Measurements from ENCODE around the gene GLS2.
A peak's percentile ranks its signal among the peaks of the same experiment; 100 is the strongest.
"Not testable (repeated sequence)": the region's sequence is repeated elsewhere in the genome, so short reads cannot be mapped to it uniquely, and the experiment has no call there.

The GLS2 gene

GRCh38 chr12:56488041-56488955 lies at the start of gene GLS2:
Gene GLS2, minus strand, starts transcription at chr12:56488161. Its CDS starts 43 bp downstream, at chr12:56488118.
- peak; percentile 71 for DNase-seq

DNA sequence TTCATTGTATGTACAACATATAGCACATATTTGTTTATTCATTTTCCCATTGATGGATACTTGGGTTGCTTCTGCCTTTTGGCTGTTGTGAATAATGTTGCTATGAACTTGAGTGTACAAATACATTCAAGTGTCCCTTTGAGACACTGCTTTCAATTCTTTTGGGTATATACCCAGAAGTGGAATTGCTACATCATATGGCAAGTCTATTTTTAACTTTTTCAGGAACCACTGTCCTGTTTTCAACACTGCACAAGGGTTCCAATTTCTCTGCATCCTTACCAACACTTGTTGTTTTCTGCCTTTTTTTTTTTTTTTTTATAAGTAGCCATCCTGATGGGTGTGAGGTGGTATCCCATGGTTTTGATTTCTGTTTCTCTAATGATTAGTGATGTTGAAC lies 49.6 kb upstream of the GLS2 start:
- DNase-seq: no peak

GRCh38 chr12:56530390-56531055 lies 42.6 kb upstream of the GLS2 start:
- no peak for DNase-seq

GRCh38 chr12:56529656-56530055 lies 41.7 kb upstream of the GLS2 start:
- DNase-seq: no peak

GRCh38 chr12:56528846-56529245 lies 40.9 kb upstream of the GLS2 start:
- no peak for DNase-seq

GRCh38 chr12:56522411-56523193 lies 34.6 kb upstream of the GLS2 start:
- DNase-seq: no peak

DNA sequence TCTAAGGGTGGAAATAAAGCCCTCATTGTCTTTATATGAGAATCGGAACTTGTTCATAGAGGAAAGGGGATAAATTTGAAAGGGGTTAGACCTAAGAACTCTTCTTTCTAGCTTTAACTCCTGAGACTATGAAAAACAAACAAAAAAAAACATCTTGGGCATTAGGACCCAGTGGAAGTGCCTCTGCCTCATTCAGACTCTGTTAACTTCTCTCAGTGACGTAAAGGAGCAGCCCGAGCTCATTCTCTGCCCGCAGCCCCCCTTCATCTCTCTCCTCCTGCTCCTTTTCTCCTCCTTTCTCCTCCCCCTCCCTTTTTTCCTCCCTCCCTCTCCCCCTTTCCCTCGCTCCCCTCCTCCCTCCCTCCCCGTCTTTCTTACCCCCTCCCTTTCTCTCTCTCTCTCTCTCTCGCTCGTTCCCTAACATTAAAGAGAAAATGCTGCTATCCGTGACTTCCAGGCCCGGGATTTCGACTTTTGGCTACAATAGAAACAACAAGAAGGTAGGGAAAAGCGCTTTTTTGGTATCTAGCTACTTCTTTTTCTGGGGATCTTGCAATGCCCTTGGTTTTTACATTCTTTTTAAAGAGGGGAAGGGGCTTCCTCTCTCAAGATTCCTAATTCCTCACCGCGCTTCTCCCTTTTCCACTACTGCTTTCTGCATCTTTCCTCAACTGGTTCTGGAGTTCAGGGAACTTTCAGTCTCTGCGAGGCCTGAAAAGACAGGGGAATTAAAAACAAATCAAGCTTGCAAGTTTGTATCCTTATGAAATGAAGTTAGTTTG lies 33.8 kb upstream of the GLS2 start, which contains the start of gene RBMS2:
RBMS2 (plus strand) TSS at position 231 of the 782 bp plus-strand sequence; CDS start at position 435, 204 bp downstream.
- DNase-seq: peak; percentile 39

DNA sequence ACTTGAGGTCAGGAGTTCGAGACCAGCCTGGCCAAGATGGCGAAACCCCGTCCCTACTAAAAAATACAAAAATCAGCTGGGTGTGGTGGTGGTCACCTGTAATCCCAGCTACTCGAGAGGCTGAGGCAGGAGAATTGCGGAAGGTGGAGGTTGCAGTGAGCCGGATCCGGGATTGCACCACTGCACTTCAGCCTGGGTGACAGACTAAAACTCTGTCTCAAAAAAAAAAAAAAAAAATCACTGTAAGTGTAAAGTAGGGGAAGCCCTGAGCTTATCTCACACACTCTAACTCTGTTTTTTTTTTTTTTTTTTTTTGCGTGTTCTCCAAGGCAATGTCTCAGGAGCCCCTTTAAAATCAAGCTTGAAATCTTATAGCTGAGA lies 33.2 kb upstream of the GLS2 start:
- DNase-seq: no peak

GRCh38 chr12:56520506-56520905 lies 32.5 kb upstream of the GLS2 start:
- DNase-seq: no peak

- DNase-seq: no peak
Observed at GRCh38 chr12:56520048-56520447, 32.1 kb upstream of the GLS2 start.

DNA sequence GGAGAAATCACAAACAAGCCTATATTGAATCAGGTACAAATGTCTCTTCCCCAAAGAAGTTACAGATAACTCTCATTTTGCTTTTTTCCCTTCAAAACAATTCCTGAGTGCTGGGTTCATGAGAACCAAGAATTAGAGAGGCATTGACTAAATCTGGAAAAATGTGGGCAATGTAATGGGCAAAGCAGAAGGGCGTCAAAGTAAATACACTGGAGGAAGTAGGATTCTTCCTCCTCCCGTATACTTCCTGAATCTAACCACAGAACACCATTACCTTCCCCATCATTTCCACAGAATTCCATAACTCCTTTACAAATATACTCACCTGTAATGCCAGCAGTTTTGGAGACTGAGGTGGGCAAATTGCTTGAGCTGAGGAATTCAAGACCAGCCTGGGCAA lies 30.6 kb upstream of the GLS2 start:
- no peak for DNase-seq

DNA sequence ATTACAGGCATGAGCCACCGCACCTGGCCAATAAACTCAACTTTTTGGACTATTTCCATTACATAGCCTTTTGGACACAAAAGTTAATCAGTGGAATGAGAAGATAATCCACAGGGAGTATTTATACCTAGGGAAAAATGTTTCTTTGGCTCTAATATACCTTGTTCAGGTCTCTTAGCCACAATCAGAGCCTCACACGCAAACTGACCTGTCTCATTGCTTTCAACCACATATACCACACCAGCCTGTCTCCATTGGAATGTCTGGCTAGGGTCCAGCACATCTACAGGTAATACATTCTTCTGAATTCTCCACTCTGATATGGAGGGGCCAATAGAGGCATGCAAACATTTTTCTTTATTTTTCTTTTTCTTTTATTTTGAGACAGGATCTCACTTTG lies 29.9 kb upstream of the GLS2 start:
- no peak for DNase-seq

DNA sequence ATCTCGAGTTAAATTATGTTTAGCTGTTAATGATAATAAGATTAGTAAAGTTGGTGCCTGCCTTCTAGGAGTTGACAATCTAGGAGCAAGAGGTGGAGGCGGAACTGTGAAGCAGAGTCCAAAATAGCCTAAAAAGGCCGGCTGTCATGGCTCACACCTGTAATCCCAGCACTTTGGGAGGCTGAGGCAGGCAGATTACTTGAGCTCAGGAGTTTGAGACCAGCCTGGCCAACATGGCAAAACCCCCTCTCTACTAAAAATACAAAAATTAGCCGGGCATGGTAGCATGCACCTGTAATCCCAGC lies 26.0 kb upstream of the GLS2 start:
- not testable (repeated sequence) for DNase-seq

- no peak for DNase-seq
Observed at GRCh38 chr12:56510786-56511185, 22.8 kb upstream of the GLS2 start.

DNA sequence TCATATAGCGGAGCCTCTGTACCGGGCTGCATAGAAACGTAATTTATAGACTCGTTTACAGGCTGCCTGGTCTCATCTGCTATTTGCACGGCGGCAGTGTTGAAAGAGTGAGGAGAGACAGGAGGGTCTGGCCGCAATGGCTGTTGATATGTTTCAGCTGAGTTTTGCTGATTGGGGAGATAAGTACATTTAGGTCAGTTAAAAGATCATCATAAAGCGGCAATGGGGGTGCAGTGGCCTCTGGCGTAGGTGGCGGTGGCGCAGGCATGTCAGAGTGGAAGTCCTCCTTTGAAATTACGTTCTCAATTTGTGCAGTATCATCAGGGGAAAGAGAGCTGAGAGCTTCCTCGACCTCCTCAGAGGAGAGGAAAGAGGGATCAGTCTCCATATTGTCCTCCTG lies 11.9 kb upstream of the GLS2 start:
- not testable (repeated sequence) for DNase-seq

- DNase-seq: not testable (repeated sequence)
Observed at GRCh38 chr12:56499452-56499851, 11.5 kb upstream of the GLS2 start.

- DNase-seq: not testable (repeated sequence)
Observed at GRCh38 chr12:56498126-56498902, 10.4 kb upstream of the GLS2 start.

DNA sequence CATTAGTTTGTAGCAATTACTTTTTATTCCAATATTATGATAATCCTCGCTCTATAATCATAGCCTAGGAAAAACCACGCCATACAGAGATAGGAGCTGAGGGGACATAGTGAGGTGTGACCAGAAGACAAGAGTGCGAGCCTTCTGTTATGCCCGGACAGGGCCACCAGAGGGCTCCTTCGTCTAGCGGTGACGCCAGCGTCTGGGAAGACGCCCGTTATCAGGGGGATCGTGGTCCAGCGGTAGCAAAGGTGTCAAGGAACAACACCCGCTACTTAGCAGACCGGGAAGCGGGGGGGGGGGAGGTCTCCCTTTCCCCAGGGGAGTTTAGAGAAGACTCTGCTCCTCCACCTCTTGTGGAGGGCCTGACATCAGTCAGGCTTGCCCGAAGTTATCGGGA lies 8.7 kb upstream of the GLS2 start:
- peak; percentile 69 for DNase-seq

- not testable (repeated sequence) for DNase-seq
Observed at GRCh38 chr12:56494481-56494880, 6.5 kb upstream of the GLS2 start.

DNA sequence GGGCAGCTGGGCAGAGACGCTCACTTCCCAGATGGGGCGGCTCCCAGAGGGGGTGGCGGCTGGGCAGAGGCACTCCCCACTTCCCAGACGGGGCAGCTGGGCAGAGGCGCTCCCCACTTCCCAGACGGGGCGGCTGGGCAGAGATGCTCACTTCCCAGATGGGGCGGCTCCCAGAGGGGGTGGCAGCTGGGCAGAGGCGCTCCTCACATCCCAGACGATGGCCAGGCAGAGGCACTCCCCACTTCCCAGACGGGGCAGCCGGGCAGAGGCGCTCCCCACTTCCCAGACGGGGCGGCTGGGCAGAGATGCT lies 6.1 kb upstream of the GLS2 start:
- not testable (repeated sequence) for DNase-seq

DNA sequence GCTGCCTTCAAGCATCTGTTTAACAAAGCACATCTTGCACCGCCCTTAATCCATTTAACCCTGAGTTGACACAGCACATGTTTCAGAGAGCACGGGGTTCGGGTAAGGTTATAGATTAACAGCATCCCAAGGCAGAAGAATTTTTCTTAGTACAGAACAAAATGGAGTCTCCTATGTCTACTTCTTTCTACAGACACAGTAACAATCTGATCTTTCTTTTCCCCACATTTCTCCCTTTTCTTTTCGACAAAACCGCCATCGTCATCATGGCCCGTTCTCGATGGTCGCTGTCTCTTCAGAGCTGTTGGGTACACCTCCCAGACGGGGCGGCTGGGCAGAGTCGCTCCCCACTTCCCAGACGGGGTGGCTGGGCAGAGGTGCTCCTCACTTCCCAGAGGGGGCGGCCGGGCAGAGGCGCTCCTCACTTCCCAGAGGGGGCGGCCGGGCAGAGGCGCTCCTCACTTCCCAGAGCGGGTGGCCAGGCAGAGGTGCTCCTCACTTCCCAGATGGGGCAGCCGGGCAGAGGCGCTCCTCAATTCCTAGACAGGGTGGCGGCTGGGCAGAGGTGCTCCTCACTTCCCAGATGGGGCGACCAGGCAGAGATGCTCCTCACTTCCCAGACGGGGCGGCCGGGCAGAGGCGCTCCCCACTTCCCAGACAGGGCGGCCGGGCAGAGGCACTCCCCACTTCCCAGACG lies 5.6 kb upstream of the GLS2 start:
- not testable (repeated sequence) for DNase-seq
